Measurements from ENCODE around the gene DNAJC22.

GRCh38 chr12:49325606-49326005 lies 21.1 kb upstream of the DNAJC22 start:
- no peak for TF ChIP-seq MAX (IDR thresholded peaks at IDR 0.05; ENCODE audit: low read depth)
- TF ChIP-seq CTCF (IDR thresholded peaks at IDR 0.05) = no peak
- no peak for TF ChIP-seq EZH2phosphoT487 (IDR thresholded peaks at IDR 0.05; ENCODE audit: borderline replicate concordance, low read depth)
- no peak for TF ChIP-seq GABPA (IDR thresholded peaks at IDR 0.05; ENCODE audit: low read depth)
- no peak for TF ChIP-seq JUND (IDR thresholded peaks at IDR 0.05)
- TF ChIP-seq YY1 (IDR thresholded peaks at IDR 0.05; ENCODE audit: low read depth) = no peak
- no peak for TF ChIP-seq FOSL2 (IDR thresholded peaks at IDR 0.05; ENCODE audit: borderline replicate concordance, low read depth)
- TF ChIP-seq REST (IDR thresholded peaks at IDR 0.05; ENCODE audit: low read depth, low read length) = no peak
- TF ChIP-seq PBX3 (IDR thresholded peaks at IDR 0.05) = no peak

Measured in SK-N-SH (cell line).